ENCODE measurements around the gene ISYNA1. TPM values are rescaled to one million over a fixed set of nuclear protein-coding genes. Genes with fewer than 3 reads are reported as not detected.

ISYNA1 gene
- total and polyA plus RNA-seq, 10 of the 15 experiments (the other 5 are each of a cell fraction or from before 2014, with no cell fraction given) = 1.9 to 37.0 (median 9.1) TPM

DNA sequence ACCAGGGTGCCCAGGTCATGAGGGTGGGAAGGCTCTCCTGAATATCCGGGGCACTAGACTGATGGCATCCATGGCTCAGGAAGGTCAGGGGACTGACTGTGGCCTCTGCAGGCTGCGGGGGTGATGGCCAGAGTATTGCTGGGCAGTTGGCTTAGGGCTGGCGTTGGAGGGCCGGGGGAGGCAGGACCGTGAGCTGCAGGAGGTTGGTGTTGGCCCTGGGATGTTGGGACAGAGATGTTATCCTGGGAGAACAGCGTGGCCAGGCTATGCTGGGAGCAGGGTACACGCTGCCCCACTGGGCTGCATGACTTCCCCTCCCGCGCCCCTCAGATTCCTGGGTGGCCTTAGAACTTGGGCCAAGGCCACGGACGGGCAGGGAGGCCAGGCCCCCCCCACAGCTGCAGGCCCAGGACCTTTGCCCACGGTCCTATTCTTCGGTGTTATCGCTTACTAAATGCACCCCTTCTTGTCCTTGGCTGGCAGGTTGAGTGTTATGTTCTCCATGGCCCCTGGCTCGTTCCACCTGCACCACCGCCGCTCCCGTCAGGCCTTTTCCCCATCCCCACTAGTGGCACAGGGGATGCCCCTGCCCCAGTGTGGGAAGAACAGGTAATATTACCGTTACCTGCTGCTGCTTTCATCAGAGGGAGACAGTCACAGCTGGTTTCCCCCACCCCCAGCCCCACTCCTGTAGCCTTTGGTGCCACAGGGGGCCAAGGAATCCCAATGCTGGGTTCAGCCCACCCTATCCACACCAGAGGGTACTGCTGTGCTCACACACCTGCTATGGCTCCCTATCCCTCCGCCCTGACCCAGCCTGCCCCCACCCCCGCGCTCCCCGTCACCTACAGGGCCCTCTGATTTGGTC, 3.2 kb upstream of the ISYNA1 start (continued):
- TF ChIP-seq ETV6 (conservative IDR thresholded peaks at IDR 0.05 in 1 of 2, IDR thresholded peaks at IDR 0.05 in 1 of 2; ENCODE audit: borderline replicate concordance in 1 of 2, low read depth in 1 of 2) (no peak), MEF2B (IDR thresholded peaks at IDR 0.05; ENCODE audit: partially characterized antibody, poor library complexity, severe bottlenecking) (no peak), GATAD2B (conservative IDR thresholded peaks at IDR 0.05; ENCODE audit: low read depth) (no peak)

DNA sequence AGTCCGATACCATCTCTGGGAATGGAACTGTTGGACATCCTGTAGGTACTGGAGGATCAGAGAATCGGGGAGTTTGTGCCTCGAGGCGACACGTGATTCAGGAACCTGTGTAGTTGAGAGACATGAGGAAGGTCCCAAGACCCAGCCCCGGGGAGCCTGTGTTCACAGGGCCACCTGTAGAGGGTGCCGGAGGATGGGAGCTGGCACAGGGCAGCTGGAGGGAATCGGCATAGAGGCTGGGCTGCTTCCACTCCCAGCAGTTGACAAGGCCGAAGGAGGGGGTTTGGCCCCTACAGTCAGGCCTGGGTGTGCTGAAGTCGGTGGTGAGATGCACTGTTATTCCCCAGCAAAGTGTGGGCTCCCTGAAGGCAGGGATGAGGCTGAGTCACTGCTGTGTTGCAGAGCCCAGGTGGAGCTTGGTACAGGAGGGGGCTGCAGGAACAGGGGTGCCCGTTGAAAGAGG, 2.5 kb upstream of the ISYNA1 start:
- Histone ChIP-seq H4K20me1 (ENCODE audit: control insufficient read depth, insufficient read depth) (no peaks in the 10 kb centered on the region; the same call in 1 of the 2 replicates), H3K27ac (ENCODE audit: control insufficient read depth, insufficient read depth) (no peak overlapping the region), H3K9me3 (replicated peaks; ENCODE audit: control insufficient read depth, insufficient read depth, low read length) (no peaks in the 10 kb centered on the region; the same call in 2 of the 3 replicates), H3K27me3 (replicated peaks in 1 of 2; ENCODE audit: control insufficient read depth in 2 of 2, insufficient read depth in 2 of 2, low read length in 1 of 2) (no peaks in the 10 kb centered on the region), H3K4me1 (ENCODE audit: control insufficient read depth, insufficient read depth, low read length) (peaks cover 9% of the 10 kb centered on the region; the same call in 1 of the 2 replicates), H3K4me3 (no peak overlapping the region), H3K36me3 (ENCODE audit: control insufficient read depth in 2 of 2, insufficient read depth in 2 of 2, low read length in 1 of 2) (peaks cover 3 to 13% of the 10 kb centered on the region in 2 experiments; a peak in 3 of 4 replicates), H3K9ac (ENCODE audit: control insufficient read depth, insufficient read depth, low read length) (no peak overlapping the region), H3K79me2 (ENCODE audit: control insufficient read depth, insufficient read depth, low read length) (no peaks in the 10 kb centered on the region), H2AFZ (ENCODE audit: control insufficient read depth, low read depth, low read length) (no peak overlapping the region), H3K4me2 (ENCODE audit: control insufficient read depth, insufficient read depth) (no peak overlapping the region)
- FAIRE-seq (no peak), ATAC-seq (peak; percentile 56), DNase-seq (ENCODE audit: low read depth, low spot score) (no peak)
- in situ Hi-C loops (cut with MboI) = no loop called here
- ChIA-PET SMC1A (ENCODE audit: uncharacterized antibody, unreplicated experiment) (interaction anchor here (1.0 kb wide), 1 partner anchor 19 kb away, joined by 3 read pairs; no protein-coding TSS in a partner anchor), CTCF (interaction anchor here (0.7 to 1.0 kb wide), 2 partner anchors 11 to 24 kb away, joined by 3 read pairs; no protein-coding TSS in a partner anchor), RAD21 (ENCODE audit: unreplicated experiment) (no interaction called here), POLR2A (interaction anchor here (0.6 kb wide), 1 partner anchor 182 kb away, joined by 3 read pairs; no protein-coding TSS in a partner anchor)
- 50% methylated on average over 11 of the region's 11 CpGs for WGBS (ENCODE audit: insufficient coverage, insufficient replicate concordance, low lambda C conversion rate, missing lambda C conversion rate)
- BruUV-seq (replicated peaks) = no TSS peak
- intact Hi-C loops (cut with micrococcal nuclease; ENCODE audit: unreplicated experiment) = no loop called here
- TF ChIP-seq SUPT20H (IDR thresholded peaks at IDR 0.05; ENCODE audit: borderline replicate concordance, control insufficient read depth, low read depth, low read length) (no peak), RAD21 (IDR thresholded peaks at IDR 0.05; ENCODE audit: insufficient read depth, low read depth, low read length) (0 out of 2 replicates have a peak, but pooled peaks have one; percentile 30), POLR2A (IDR thresholded peaks at IDR 0.05; ENCODE audit: low read depth, low read length) (peak; percentile 49; the same call in 1 of the 2 replicates), RB1 (IDR thresholded peaks at IDR 0.05; ENCODE audit: borderline replicate concordance) (no peak), NFXL1 (IDR thresholded peaks at IDR 0.05; ENCODE audit: borderline replicate concordance) (no peak), NFIC (IDR thresholded peaks at IDR 0.05; ENCODE audit: low read depth, low read length) (no peak), NR2C1 (IDR thresholded peaks at IDR 0.05) (no peak), SMAD5 (IDR thresholded peaks at IDR 0.05; ENCODE audit: low read depth) (no peak), CTCF (IDR thresholded peaks at IDR 0.05 in 2 of 3, conservative IDR thresholded peaks at IDR 0.05 in 1 of 3; ENCODE audit: control insufficient read depth in 2 of 3, extremely low read depth in 1 of 3, insufficient read depth in 1 of 3, low read depth in 3 of 3, low read length in 3 of 3) (peak; percentile 41 to 68 (median 58); a peak in 5 of 6 replicates), GATAD2B (conservative IDR thresholded peaks at IDR 0.05; ENCODE audit: low read depth) (no peak), IRF4 (IDR thresholded peaks at IDR 0.05; ENCODE audit: low read depth, low read length) (no peak), TCF3 (IDR thresholded peaks at IDR 0.05; ENCODE audit: borderline replicate concordance, insufficient read depth, low read depth, low read length) (no peak), FOS (IDR thresholded peaks at IDR 0.05; ENCODE audit: borderline replicate concordance, extremely low read depth, insufficient read length) (no peak)
